ENCODE measurements around the gene PSMD8.
A peak's percentile ranks its signal among the peaks of the same experiment; 100 is the strongest.

PSMD8 gene

DNA sequence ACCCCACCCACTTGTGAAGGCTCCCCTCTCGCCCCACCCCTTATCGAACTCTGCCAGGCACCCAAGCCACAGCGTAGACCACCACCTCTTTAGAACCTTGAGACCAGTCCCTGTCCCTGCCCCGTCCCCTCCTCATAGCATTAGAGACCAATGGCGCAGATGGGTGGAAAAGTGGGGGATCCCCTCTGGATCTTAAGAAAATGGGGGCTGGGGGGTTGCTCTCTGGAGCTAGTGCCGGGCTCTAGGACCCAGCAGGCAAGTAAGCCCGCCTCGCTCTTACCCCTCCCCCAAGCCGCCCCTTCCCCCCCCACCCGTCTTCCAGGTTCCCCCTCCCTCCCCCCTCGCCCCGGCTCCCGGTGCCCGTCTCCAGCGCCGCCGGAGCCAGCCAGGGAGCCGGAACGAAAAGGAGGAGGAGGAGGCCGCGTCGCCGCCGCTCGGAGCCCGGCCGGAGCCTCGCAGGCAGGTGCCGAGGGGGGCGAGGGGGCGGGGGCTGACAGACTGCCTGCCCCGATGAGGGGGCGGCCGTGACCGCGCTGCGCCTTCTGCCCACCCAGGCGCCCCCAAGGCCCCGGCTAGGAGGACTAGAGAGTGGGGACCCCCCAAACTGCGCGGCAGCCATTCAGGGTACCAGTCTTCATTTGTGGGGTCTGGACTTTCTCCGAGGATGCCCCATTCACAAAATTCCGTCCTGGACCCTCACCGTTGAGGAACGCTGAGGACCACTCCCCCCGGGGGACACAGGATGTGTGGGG lies 14.2 kb downstream of the PSMD8 start, which contains the start of gene SPRED3:
SPRED3 (plus strand) TSS at position 349 of the 752 bp plus-strand sequence. CDS start 1,606 bp downstream, outside the sequence.
- Mint-ChIP-seq H3K4me1 (ENCODE audit: low read depth) (peaks cover 18% of the 10 kb centered on the region), H3K27ac (no peak within 1 kb of the TSS), H3K27me3 (peaks cover 3% of the 10 kb centered on the region), H3K36me3 (peaks cover 6% of the 10 kb centered on the region), H3K4me3 (peak within 1 kb of the TSS; percentile 91), H3K9me3 (ENCODE audit: low read depth) (no peaks in the 10 kb centered on the region)

DNA sequence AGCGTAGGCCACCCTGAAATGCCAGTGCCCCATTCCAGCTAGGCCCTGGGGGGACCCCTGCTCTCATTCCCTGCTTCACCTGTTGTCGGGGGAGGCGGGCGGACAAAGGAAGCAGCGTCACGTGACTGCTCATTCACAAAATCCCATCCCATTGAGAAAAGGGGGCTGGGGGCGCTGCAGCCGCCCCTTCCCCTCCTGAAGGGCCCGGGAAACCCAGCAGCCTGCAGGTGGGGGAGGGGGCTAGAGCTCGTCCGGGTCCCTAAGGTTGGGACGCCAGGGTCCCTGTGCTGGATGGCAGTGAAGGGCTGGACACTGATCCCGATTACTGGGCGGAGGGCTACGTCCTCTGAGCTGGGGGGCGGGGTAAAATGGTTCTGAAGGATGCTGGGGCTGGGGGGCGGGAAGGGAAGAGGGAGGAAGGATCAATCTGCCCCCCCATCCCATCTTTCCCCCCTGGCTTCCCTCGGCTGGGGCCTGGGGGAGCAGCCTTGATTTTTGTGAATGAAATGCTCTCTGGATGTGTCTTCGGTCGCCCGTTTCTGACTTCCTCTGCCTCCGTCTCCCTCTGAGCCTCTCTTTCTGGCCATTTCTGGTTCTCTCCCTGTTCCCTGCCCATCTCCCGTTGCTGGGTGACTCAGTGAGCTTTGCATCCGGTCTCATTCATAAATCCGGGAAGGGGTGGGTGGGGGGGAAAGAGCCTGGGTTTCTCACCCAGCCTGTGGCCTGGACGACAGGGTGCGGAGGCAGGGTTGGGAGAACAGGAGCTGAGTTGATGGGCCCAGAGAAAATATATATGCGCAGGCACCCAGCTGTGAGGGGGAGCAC lies 14.9 kb downstream of the PSMD8 start:
- Mint-ChIP-seq H3K4me3 (peak overlapping the region; percentile 62), H3K9me3 (ENCODE audit: low read depth) (no peaks in the 10 kb centered on the region), H3K4me1 (ENCODE audit: low read depth) (peaks cover 22% of the 10 kb centered on the region), H3K27ac (no peak overlapping the region), H3K36me3 (peaks cover 4% of the 10 kb centered on the region), H3K27me3 (peaks cover 3% of the 10 kb centered on the region)

DNA sequence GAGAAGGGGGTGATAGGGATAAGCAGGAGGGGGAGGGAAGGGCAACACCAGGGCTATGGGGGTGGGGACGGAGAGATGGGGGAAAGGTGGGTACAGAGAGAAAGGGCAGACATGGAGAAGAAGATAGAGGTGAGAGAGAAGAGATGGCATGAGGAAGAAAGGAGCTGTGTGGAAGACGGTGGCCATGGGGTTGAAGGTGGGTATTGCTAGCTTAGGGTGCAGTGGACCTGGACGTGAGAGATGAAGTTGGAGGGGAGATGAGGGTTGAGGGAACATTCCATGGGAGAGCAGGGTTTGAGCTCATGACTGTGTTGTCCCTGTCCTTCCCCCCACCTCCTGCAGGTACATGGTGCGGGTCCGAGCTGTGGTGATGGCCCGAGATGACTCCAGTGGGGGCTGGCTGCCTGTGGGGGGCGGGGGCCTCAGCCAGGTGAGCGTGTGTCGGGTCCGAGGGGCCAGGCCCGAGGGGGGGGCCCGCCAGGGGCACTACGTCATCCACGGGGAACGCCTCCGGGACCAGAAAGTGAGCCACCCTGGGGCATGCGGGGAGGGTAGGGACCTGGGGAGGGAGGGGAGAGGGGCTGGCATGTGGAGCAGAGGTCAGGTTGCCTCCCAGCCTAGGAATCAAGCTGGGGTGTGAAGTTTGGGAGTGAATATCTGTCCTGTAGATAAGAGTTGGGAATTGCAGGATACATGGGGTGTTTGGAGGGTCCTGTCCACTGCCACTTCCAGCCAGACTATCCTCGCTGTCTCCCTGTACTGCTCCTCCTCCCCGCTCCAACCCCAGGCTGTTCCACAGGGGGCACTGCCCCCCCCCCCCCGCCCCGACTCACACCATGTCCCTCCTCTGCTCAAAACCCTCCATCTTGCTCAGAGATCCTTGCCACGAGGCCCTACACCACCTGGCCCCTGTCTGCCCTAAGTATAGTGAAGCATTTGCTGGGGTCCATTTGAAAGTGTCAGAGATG lies 15.9 kb downstream of the PSMD8 start:
- H3K27me3 Mint-ChIP-seq = peaks cover 3% of the 10 kb centered on the region

DNA sequence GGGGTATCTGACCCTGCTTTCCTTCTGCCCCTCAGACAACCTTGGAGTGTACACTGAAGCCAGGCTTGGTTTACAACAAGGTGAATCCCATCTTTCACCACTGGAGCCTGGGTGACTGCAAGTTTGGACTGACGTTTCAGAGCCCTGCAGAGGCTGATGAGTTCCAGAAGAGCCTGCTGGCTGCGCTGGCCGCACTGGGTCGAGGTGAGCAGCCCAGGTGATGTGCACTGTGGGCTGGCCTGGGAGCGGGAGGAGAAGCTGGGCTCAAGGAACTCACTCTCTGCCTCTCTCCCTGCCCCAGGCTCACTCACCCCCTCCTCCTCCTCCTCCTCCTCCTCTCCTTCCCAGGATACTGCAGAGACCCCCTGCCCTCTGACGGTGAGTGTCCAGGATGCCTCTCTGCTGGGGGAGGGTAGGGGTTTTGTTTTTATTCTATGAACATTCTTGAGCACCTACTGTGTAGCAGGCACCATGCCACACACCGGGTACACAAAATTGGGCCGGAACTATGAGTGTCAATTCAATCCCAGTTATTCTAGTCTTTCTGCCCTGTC lies 17.6 kb downstream of the PSMD8 start:
- H3K4me1 Mint-ChIP-seq (ENCODE audit: low read depth) = peaks cover 31% of the 10 kb centered on the region
- peaks cover 2% of the 10 kb centered on the region for H3K36me3 Mint-ChIP-seq
- peaks cover 3% of the 10 kb centered on the region for H3K27me3 Mint-ChIP-seq
- no peak overlapping the region for H3K4me3 Mint-ChIP-seq
- no peak overlapping the region for H3K27ac Mint-ChIP-seq
- no peaks in the 10 kb centered on the region for H3K9me3 Mint-ChIP-seq (ENCODE audit: low read depth)

More for the DNA sequence above, 15.9 kb downstream of the PSMD8 start:
- H3K36me3 Mint-ChIP-seq = peaks cover 2% of the 10 kb centered on the region
- no peaks in the 10 kb centered on the region for H3K9me3 Mint-ChIP-seq (ENCODE audit: low read depth)
- no peak overlapping the region for H3K4me3 Mint-ChIP-seq
- peaks cover 25% of the 10 kb centered on the region for H3K4me1 Mint-ChIP-seq (ENCODE audit: low read depth)
- no peak overlapping the region for H3K27ac Mint-ChIP-seq

DNA sequence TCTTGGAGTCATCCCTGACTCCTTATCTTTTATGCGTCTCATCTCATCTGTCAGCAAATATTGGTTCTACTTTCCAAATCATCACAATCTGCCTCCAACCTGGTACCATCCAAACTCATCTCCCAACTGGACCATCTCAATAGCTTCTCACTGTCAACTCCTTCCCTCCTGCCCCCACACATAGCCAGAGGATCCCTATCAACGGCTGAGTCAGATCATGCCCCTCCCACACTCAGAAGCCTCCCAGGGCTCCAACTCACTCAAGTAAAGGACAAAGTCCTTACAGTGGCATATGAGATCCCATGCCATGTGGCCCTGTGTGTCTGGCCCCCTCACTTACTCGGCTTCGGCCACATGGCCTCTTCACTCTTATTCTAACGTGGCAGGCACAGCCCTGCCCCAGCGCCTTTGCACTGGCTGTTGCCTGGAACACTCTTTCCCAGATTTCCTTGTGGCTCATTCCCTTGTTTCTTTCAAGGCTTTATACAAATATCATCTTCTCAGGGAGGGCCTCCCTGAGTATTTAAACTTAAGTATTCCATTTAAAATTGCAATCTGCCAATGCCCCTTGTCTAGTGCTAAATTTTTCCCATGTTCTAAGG lies 18.4 kb downstream of the PSMD8 start:
- Mint-ChIP-seq H3K4me1 (ENCODE audit: low read depth) (peaks cover 25% of the 10 kb centered on the region), H3K4me3 (no peak overlapping the region), H3K36me3 (no peaks in the 10 kb centered on the region), H3K27ac (no peak overlapping the region), H3K27me3 (no peaks in the 10 kb centered on the region), H3K9me3 (ENCODE audit: low read depth) (no peaks in the 10 kb centered on the region)

DNA sequence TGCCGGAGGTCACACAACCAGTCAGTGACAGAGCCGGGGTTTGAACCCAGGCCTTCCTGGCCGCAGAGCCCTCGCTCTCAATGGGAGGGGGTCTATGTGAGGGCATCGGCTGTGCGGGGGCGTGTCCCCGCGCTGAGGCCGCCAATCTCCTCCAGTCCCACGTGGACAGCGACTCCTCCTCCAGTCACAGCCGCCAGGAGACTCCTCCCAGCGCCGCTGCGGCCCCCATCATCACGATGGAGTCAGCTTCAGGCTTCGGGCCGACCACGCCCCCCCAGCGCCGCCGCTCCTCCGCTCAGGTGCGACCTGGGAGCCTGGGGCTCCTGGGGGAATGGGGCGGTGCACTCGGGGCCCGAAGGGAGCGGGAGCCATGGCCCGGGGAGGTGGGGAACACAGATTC lies 20.1 kb downstream of the PSMD8 start:
- Mint-ChIP-seq H3K9me3 (ENCODE audit: low read depth) (no peaks in the 10 kb centered on the region), H3K36me3 (no peaks in the 10 kb centered on the region), H3K27ac (peak overlapping the region; percentile 34), H3K4me3 (peak overlapping the region; percentile 82), H3K27me3 (no peaks in the 10 kb centered on the region), H3K4me1 (ENCODE audit: low read depth) (peaks cover 18% of the 10 kb centered on the region)

DNA sequence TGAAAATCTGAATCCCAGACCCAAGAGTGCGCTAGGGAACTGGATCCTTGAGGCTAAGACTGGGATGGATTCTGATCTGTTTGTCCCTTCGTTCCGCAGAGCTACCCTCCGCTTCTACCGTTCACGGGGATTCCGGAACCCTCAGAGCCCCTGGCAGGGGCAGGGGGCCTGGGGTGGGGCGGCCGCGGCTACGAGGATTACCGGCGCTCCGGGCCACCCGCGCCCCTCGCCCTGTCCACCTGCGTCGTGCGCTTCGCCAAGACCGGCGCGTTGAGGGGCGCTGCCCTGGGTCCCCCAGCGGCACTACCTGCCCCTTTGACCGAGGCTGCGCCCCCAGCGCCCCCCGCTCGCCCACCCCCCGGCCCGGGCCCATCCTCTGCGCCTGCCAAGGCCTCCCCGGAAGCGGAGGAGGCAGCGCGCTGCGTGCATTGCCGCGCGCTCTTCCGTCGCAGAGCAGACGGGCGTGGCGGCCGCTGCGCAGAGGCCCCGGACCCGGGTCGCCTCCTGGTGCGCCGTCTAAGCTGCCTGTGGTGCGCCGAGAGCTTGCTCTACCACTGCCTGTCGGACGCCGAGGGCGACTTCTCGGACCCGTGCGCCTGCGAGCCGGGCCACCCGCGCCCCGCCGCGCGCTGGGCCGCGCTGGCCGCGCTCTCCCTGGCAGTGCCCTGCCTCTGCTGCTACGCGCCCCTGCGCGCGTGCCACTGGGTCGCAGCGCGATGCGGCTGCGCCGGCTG lies 21.2 kb downstream of the PSMD8 start:
- Mint-ChIP-seq H3K4me3 (peak overlapping the region; percentile 79), H3K27me3 (peaks cover 2% of the 10 kb centered on the region)

DNA sequence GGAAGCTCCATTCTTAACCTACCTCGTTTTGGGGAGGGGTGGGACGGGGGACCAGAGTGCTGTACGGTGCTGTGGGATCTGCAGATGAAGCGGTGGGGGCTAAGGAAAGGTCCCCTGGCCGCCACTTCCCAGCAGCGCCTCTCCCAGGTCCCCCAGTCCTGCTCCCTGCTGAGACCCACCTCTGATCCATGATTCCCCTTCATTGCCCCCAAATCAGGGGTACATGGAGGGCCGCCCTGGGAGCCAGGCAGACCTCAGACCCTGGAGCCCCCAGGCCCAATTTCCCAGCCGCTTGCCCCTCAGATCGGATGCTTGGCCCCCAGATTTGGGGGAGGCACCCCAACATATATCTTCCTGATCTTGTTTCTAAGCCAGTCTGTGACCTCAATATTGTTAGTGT lies 24.7 kb downstream of the PSMD8 start:
- H3K36me3 Mint-ChIP-seq = no peaks in the 10 kb centered on the region
- peaks cover 2% of the 10 kb centered on the region for H3K27me3 Mint-ChIP-seq
- no peak overlapping the region for H3K4me3 Mint-ChIP-seq
- H3K4me1 Mint-ChIP-seq (ENCODE audit: low read depth) = peaks cover 14% of the 10 kb centered on the region
- no peak overlapping the region for H3K27ac Mint-ChIP-seq
- no peaks in the 10 kb centered on the region for H3K9me3 Mint-ChIP-seq (ENCODE audit: low read depth)

More for the DNA sequence above, 21.2 kb downstream of the PSMD8 start:
- H3K4me1 Mint-ChIP-seq (ENCODE audit: low read depth) = peaks cover 15% of the 10 kb centered on the region
- no peaks in the 10 kb centered on the region for H3K9me3 Mint-ChIP-seq (ENCODE audit: low read depth)
- H3K36me3 Mint-ChIP-seq = no peaks in the 10 kb centered on the region
- peak overlapping the region; percentile 34 for H3K27ac Mint-ChIP-seq

DNA sequence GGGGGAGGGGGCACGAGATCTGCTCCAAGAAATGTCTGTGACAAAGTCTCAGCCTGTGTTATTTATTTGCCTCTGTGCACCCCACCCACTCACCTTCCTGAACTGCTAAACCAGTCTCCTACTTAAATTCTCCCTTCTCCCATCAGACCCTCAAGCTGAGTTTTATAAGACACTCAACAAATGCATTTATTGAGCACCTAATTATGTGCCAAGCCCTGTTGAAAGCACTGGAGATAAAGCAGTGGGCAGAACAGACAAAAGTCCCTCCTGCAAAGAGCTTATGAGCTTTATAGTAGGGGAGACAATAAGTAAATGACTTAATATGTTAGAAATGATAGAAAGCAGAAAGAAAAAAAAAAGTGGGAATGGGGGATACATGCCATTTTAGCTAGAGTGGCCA lies 25.2 kb downstream of the PSMD8 start:
- Mint-ChIP-seq H3K9me3 (ENCODE audit: low read depth) (no peaks in the 10 kb centered on the region), H3K4me1 (ENCODE audit: low read depth) (peaks cover 11% of the 10 kb centered on the region), H3K27ac (no peak overlapping the region), H3K4me3 (no peak overlapping the region), H3K27me3 (peaks cover 2% of the 10 kb centered on the region), H3K36me3 (no peaks in the 10 kb centered on the region)

DNA sequence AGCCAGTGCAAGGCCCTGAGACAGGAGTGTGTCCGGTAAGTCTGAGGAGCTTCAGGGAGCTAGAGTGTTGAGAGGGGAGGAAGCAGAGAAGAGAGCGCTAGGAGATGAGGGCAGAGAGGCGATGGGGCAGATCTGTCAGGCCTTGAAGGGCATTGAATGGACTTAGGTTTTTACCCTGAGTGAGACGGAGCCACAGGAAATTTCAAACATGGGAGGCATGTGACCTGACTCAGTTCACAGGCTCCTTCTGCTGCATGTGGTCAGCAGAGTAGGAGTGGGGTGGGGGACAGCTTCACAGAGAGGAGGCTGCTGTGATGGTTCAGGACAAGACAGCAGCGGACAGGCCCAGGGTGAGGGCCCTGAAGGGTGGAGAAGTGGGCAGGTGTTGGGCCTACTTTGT lies 26.0 kb downstream of the PSMD8 start:
- H3K9me3 Mint-ChIP-seq (ENCODE audit: low read depth) = no peaks in the 10 kb centered on the region
- peaks cover 8% of the 10 kb centered on the region for H3K4me1 Mint-ChIP-seq (ENCODE audit: low read depth)
- no peak overlapping the region for H3K4me3 Mint-ChIP-seq
- no peak overlapping the region for H3K27ac Mint-ChIP-seq
- H3K36me3 Mint-ChIP-seq = no peaks in the 10 kb centered on the region
- H3K27me3 Mint-ChIP-seq = peaks cover 2% of the 10 kb centered on the region

DNA sequence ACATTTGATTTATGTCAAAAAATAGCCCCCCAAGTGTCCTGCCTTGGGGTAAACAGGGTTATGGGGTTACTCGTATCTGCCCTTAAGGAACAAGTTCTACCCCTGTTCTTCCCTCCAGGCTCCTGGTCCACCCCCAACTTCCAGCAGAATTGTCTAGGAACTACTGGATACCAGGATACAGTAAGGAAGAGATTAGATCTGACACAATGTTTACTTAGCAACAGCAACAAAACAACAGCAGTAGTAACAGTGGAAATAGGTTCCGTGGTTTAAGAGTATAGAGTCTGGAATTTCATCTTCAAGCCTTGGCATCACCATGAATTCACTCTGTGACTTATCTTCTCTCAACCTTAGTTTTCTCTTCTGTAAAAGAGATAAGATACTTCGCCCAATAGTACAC lies 26.8 kb downstream of the PSMD8 start:
- Mint-ChIP-seq H3K4me3 (no peak overlapping the region), H3K9me3 (ENCODE audit: low read depth) (no peaks in the 10 kb centered on the region), H3K27ac (no peak overlapping the region), H3K27me3 (peaks cover 2% of the 10 kb centered on the region), H3K36me3 (no peaks in the 10 kb centered on the region), H3K4me1 (ENCODE audit: low read depth) (peaks cover 9% of the 10 kb centered on the region)

DNA sequence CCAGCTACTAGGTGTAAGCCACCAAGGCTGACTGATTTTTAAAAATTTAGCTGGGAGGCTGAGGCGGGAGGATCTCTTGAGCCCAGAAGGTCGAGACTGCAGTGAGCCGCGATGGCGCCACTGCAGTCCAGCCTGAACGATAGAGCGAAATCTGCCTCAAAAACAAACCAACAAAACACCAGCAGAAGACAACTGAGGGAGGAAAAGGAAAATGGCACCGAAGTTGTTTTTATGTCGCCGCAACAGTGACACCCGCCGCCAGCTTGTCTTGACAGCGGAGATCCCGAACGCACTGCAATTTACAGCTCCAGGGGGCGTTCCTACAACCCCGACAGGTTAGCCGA lies 28.2 kb downstream of the PSMD8 start:
- Mint-ChIP-seq H3K4me3 (peak overlapping the region; percentile 89), H3K27ac (peak overlapping the region; percentile 41), H3K27me3 (peaks cover 2% of the 10 kb centered on the region), H3K36me3 (no peaks in the 10 kb centered on the region), H3K9me3 (ENCODE audit: low read depth) (no peaks in the 10 kb centered on the region), H3K4me1 (ENCODE audit: low read depth) (peaks cover 3% of the 10 kb centered on the region)

DNA sequence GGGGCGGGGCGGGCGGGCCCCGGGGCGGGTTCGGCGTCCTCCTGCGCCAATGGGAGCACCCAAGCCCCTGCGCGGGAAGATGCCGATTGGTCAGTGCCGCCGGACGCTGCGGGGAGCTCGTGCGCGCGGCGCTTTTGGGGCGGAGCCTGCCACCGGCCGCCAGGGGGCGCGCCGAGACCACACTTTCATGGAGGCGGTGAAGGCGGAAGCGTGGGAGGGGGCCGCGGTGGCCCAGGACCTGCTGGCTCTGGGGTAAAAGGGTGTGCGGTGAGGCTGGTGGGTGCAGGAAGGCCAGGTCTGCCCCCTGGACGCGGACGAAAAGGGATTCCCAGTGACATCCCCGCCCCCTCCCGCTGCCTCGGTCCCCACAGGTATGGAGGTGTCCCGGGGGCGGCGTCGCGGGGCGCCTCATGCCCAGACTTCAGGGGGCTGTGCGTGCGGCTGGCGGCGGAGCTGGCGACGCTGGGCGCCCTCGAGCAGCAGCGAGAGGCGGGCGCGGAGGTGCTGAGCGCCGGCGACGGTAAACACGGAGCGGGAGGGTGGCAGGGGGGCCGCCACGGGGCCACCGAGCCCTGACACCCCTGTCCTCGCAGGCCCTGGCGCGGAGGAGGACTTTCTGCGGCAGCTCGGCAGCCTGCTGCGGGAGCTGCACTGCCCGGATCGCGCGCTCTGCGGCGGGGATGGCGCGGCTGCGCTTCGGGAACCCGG lies 28.8 kb downstream of the PSMD8 start, which contains the start of gene FAM98C:
FAM98C (plus strand) TSS at position 127 of the 708 bp plus-strand sequence; CDS start at position 188, 61 bp downstream.
- no peaks in the 10 kb centered on the region for H3K9me3 Mint-ChIP-seq (ENCODE audit: low read depth)
- peak within 1 kb of the TSS; percentile 89 for H3K4me3 Mint-ChIP-seq
- H3K27ac Mint-ChIP-seq = peak within 1 kb of the TSS; percentile 86
- H3K27me3 Mint-ChIP-seq = peaks cover 2% of the 10 kb centered on the region
- peaks cover 3% of the 10 kb centered on the region for H3K4me1 Mint-ChIP-seq (ENCODE audit: low read depth)
- no peaks in the 10 kb centered on the region for H3K36me3 Mint-ChIP-seq
